ENCODE results near the gene RTF1. TPM values are rescaled to one million over a fixed set of nuclear protein-coding genes. Genes with fewer than 3 reads are reported as not detected.

The RTF1 gene
- total RNA-seq, 1 experiment from 2014 or later, result 30.6 TPM

- CTCF ChIA-PET, result no interaction called here
- peaks cover 7% of the 10 kb centered on the region for H3K4me1 Mint-ChIP-seq (ENCODE audit: insufficient read depth, unreplicated experiment)
- intact Hi-C loops (cut with micrococcal nuclease), result no loop called here
- POLR2A ChIA-PET, result interaction anchor here (0.6 kb wide), 3 partner anchors 39 to 1937 kb away, joined by 3 to 4 read pairs (median 3); no protein-coding TSS in a partner anchor
- no peak overlapping the region for H3K27ac Mint-ChIP-seq (ENCODE audit: low read depth, unreplicated experiment)
- BruUV-seq (replicated peaks), result no TSS peak
- DNase-seq (ENCODE audit: unreplicated experiment), result peak; percentile 61
- H3K4me3 Mint-ChIP-seq (ENCODE audit: unreplicated experiment), result no peak overlapping the region
- no peaks in the 10 kb centered on the region for H3K27me3 Mint-ChIP-seq (ENCODE audit: insufficient read depth, unreplicated experiment)
- no peak for TF ChIP-seq CTCF (IDR thresholded peaks at IDR 0.05; ENCODE audit: unreplicated experiment)
- H3K36me3 Mint-ChIP-seq (ENCODE audit: insufficient read depth, unreplicated experiment), result no peaks in the 10 kb centered on the region
- no peaks in the 10 kb centered on the region for H3K9me3 Mint-ChIP-seq (ENCODE audit: unreplicated experiment)
Observed at GRCh38 chr15:41503669-41504010, 86.7 kb downstream of the RTF1 start.

GRCh38 chr15:41504751-41505492 is 88.0 kb downstream of the RTF1 start:
- peaks cover 7% of the 10 kb centered on the region for H3K4me1 Mint-ChIP-seq (ENCODE audit: insufficient read depth, unreplicated experiment)
- ChIA-PET POLR2A (no interaction called here), CTCF (interaction anchor here (0.8 to 2.8 kb wide), 2 partner anchors 10 to 40 kb away, joined by 3 to 17 read pairs; no protein-coding TSS in a partner anchor)
- DNase-seq (ENCODE audit: unreplicated experiment), result no peak
- no peaks in the 10 kb centered on the region for H3K36me3 Mint-ChIP-seq (ENCODE audit: insufficient read depth, unreplicated experiment)
- H3K27ac Mint-ChIP-seq (ENCODE audit: low read depth, unreplicated experiment), result no peak overlapping the region
- H3K9me3 Mint-ChIP-seq (ENCODE audit: unreplicated experiment), result no peaks in the 10 kb centered on the region
- intact Hi-C loops (cut with micrococcal nuclease), result no loop called here
- BruUV-seq (replicated peaks), result no TSS peak
- no peak overlapping the region for H3K4me3 Mint-ChIP-seq (ENCODE audit: unreplicated experiment)
- no peaks in the 10 kb centered on the region for H3K27me3 Mint-ChIP-seq (ENCODE audit: insufficient read depth, unreplicated experiment)
- no peak for TF ChIP-seq CTCF (IDR thresholded peaks at IDR 0.05; ENCODE audit: unreplicated experiment)

- CTCF ChIA-PET, result interaction anchor here (0.6 to 2.8 kb wide), 3 partner anchors 9 to 64 kb away, joined by 3 to 17 read pairs (median 5); no protein-coding TSS in a partner anchor
- BruUV-seq (replicated peaks), result no TSS peak
- no peak for DNase-seq (ENCODE audit: unreplicated experiment)
- Mint-ChIP-seq H3K27me3 (ENCODE audit: insufficient read depth, unreplicated experiment) (no peaks in the 10 kb centered on the region), H3K27ac (ENCODE audit: low read depth, unreplicated experiment) (no peak overlapping the region), H3K4me1 (ENCODE audit: insufficient read depth, unreplicated experiment) (peaks cover 7% of the 10 kb centered on the region), H3K9me3 (ENCODE audit: unreplicated experiment) (no peaks in the 10 kb centered on the region), H3K4me3 (ENCODE audit: unreplicated experiment) (no peak overlapping the region), H3K36me3 (ENCODE audit: insufficient read depth, unreplicated experiment) (no peaks in the 10 kb centered on the region)
- POLR2A ChIA-PET, result interaction anchor here (2.2 kb wide), 1 partner anchor 40 kb away, joined by 10 read pairs; no protein-coding TSS in a partner anchor
- intact Hi-C loops (cut with micrococcal nuclease), result no loop called here
- no peak for TF ChIP-seq CTCF (IDR thresholded peaks at IDR 0.05; ENCODE audit: unreplicated experiment)
Observed at GRCh38 chr15:41505776-41506175, 88.9 kb downstream of the RTF1 start.

- DNase-seq (ENCODE audit: unreplicated experiment), result peak; percentile 31
- H3K9me3 Mint-ChIP-seq (ENCODE audit: unreplicated experiment), result no peaks in the 10 kb centered on the region
- H3K27ac Mint-ChIP-seq (ENCODE audit: low read depth, unreplicated experiment), result no peak overlapping the region
- H3K27me3 Mint-ChIP-seq (ENCODE audit: insufficient read depth, unreplicated experiment), result no peaks in the 10 kb centered on the region
- ChIA-PET CTCF (interaction anchor here (0.5 to 2.8 kb wide), 7 partner anchors 10 to 962 kb away, joined by 3 to 17 read pairs (median 3); no protein-coding TSS in a partner anchor), POLR2A (interaction anchor here (0.7 to 2.2 kb wide), 5 partner anchors 9 to 42 kb away, joined by 3 to 10 read pairs (median 4); partner anchors contain the start of gene ITPKA)
- no peak overlapping the region for H3K4me3 Mint-ChIP-seq (ENCODE audit: unreplicated experiment)
- peaks cover 7% of the 10 kb centered on the region for H3K4me1 Mint-ChIP-seq (ENCODE audit: insufficient read depth, unreplicated experiment)
- intact Hi-C loops (cut with micrococcal nuclease), result no loop called here
- BruUV-seq (replicated peaks), result no TSS peak
- H3K36me3 Mint-ChIP-seq (ENCODE audit: insufficient read depth, unreplicated experiment), result no peaks in the 10 kb centered on the region
- TF ChIP-seq CTCF (IDR thresholded peaks at IDR 0.05; ENCODE audit: unreplicated experiment), result peak; percentile 12
Observed at GRCh38 chr15:41506796-41507341, 90.0 kb downstream of the RTF1 start.

Measured in MCF 10A (cell line).